ENCODE results near the gene OMA1.

DNA sequence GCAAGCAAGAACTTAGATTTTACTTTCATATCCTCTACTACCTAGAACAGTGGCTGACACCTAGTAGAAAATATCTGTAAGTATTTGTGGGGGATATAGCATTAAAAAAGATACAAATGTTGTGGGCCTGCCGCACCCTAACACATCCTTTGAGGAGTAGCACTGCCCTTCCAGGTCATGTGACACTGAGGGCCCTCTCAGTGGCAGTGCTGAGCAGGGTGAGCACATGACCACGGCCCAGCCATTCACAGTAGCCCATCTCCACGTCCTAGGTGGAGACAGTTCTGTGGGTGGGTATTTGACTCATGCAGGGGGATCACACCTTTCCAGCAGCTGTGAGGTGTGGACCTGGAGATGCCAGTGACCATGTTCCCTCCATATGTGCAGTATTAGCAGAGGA lies 108.9 kb downstream of the OMA1 start:
- TF ChIP-seq POLR2A (IDR thresholded peaks at IDR 0.05; ENCODE audit: low read depth, low read length) (no peak), SMC3 (IDR thresholded peaks at IDR 0.05; ENCODE audit: low read depth, low read length) (no peak), MAFK (IDR thresholded peaks at IDR 0.05; ENCODE audit: low read depth, low read length) (no peak), MAZ (IDR thresholded peaks at IDR 0.05; ENCODE audit: borderline replicate concordance, low read depth, low read length) (no peak), CEBPB (IDR thresholded peaks at IDR 0.05; ENCODE audit: low read depth, low read length) (no peak), MXI1 (IDR thresholded peaks at IDR 0.05; ENCODE audit: borderline replicate concordance, low read depth, low read length) (no peak), FOS (IDR thresholded peaks at IDR 0.05; ENCODE audit: low read depth, low read length) (no peak), RCOR1 (IDR thresholded peaks at IDR 0.05; ENCODE audit: insufficient replicate concordance, low read length) (no peak), RFX5 (IDR thresholded peaks at IDR 0.05; ENCODE audit: low read depth, low read length) (no peak), NFE2L2 (IDR thresholded peaks at IDR 0.05; ENCODE audit: low read depth, low read length) (no peak), RAD21 (IDR thresholded peaks at IDR 0.05; ENCODE audit: low read length) (no peak)
- TF ChIP-seq, protein P1, sequence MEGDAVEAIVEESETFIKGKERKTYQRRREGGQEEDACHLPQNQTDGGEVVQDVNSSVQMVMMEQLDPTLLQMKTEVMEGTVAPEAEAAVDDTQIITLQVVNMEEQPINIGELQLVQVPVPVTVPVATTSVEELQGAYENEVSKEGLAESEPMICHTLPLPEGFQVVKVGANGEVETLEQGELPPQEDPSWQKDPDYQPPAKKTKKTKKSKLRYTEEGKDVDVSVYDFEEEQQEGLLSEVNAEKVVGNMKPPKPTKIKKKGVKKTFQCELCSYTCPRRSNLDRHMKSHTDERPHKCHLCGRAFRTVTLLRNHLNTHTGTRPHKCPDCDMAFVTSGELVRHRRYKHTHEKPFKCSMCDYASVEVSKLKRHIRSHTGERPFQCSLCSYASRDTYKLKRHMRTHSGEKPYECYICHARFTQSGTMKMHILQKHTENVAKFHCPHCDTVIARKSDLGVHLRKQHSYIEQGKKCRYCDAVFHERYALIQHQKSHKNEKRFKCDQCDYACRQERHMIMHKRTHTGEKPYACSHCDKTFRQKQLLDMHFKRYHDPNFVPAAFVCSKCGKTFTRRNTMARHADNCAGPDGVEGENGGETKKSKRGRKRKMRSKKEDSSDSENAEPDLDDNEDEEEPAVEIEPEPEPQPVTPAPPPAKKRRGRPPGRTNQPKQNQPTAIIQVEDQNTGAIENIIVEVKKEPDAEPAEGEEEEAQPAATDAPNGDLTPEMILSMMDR (conservative IDR thresholded peaks at IDR 0.05; ENCODE audit: low read depth, low read length) = no peak
- TF ChIP-seq, protein P2, sequence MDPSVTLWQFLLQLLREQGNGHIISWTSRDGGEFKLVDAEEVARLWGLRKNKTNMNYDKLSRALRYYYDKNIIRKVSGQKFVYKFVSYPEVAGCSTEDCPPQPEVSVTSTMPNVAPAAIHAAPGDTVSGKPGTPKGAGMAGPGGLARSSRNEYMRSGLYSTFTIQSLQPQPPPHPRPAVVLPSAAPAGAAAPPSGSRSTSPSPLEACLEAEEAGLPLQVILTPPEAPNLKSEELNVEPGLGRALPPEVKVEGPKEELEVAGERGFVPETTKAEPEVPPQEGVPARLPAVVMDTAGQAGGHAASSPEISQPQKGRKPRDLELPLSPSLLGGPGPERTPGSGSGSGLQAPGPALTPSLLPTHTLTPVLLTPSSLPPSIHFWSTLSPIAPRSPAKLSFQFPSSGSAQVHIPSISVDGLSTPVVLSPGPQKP (IDR thresholded peaks at IDR 0.05; ENCODE audit: borderline replicate concordance, low read depth, low read length) = no peak
- TF ChIP-seq, protein P3, sequence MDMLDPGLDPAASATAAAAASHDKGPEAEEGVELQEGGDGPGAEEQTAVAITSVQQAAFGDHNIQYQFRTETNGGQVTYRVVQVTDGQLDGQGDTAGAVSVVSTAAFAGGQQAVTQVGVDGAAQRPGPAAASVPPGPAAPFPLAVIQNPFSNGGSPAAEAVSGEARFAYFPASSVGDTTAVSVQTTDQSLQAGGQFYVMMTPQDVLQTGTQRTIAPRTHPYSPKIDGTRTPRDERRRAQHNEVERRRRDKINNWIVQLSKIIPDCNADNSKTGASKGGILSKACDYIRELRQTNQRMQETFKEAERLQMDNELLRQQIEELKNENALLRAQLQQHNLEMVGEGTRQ (IDR thresholded peaks at IDR 0.05; ENCODE audit: low read depth, low read length) = 0 out of 2 replicates have a peak, but pooled peaks have one; percentile 22

Measured in IMR-90 (cell line).